Hepatic stellate cell (primary cell): ENCODE measurements around the gene ABAT.
A peak's percentile ranks its signal among the peaks of the same experiment; 100 is the strongest.
"Not testable (repeated sequence)": the region's sequence is repeated elsewhere in the genome, so short reads cannot be mapped to it uniquely, and the experiment has no call there.

ENCODE experiments used
- DNase-seq: peaks from one replicate; pipeline ENCODE4 v3.0.0; 2011; ENCODE audit warnings: low spot score

Gene ABAT

DNA sequence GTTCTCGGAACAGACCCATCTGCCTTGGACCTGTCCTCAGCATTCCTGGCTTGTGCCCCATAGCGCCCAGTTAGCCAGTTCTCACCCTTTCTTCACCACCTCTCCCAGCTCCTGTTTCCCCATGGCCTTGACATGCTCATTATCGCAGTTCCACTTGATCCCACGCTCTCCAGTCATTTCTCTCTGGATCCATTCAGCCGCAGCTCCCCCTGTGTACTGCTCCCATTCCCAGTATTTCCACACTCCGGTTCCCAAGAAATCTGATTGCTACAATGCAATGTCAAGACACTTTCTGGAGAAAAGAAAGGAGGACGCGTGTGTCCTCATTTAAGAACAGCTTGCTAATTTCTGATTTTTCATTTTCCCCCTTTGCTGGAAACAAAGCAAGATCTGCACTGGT, 67.7 kb downstream of the ABAT start:
- DNase-seq, result no peak

DNA sequence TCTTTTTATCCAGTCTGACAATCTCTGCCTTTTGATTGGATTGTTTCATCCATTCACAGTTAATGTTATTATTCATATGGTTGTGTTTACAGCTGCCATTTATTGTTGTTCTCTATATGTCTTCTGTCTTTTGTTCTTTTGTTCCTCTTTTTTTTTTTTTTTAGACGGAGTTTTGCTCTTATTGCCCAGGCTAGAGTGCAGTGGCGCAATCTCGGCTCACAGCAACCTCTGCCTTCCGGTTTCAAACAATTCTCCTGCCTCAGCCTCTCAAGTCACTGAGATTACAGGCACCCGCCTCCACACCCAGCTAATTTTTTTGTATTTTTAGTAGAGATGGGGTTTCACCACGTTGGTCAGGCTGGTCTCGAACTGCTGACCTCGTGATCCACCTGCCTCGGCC, 74.5 kb downstream of the ABAT start:
- DNase-seq, result not testable (repeated sequence)

DNA sequence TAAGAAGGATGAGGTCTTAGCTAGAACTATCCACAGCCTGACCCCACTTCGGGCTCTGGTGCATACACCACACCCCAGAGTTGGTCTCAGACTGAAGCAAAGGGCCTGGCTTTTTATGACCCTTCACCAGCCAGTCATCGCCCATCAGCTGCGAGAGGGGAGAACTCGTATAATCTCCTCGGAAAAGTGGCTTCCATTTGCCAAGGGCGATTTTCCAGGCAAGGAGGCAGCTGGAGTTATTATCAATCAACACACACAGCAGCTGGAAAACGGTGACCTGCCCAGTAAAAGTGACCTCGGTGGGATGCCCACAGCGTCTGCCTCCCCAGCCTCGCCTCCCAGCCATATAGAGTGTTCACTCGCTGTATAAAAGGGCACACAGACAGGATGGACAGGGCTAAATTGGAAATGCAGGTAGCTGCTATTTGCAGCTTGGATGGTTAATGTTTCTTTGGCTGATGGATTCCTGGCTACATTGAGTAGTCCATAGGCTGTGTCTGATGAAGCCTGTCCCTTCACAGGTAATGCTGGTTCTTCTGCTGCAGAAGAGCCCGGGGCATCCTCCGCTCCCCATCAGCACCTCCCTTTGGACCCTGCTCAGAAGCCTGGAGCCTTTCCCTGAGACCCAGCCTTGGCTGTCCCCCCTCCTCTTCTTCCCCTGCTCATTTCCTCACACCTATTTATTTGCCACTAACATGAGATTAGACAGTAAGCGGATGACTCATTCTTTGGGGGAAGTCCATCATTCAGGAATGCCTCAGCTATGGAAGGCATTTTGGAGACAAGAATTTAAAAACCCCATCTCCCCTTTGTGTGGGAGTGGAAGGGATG, 77.3 kb downstream of the ABAT start:
- DNase-seq, result peak; percentile 31

DNA sequence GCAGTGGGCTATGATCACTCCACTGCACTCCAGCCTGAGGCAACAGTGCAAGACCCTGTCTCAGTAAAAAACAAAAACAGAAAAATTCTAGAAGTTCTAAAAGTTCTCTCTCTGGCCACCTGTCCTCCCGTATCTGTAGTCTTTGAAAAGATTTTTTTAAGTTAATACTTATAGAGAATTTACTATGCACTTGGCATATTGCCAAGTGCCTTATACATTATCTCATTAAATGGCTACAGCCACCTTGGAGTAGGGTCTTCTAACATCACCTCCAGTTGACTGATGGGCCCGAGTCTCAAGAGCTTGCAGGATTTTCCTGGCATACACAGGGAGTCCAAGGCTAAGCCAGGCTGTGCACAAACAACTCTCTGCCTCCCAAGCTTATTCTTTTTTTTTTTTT, 78.3 kb downstream of the ABAT start:
- DNase-seq, result no peak

DNA sequence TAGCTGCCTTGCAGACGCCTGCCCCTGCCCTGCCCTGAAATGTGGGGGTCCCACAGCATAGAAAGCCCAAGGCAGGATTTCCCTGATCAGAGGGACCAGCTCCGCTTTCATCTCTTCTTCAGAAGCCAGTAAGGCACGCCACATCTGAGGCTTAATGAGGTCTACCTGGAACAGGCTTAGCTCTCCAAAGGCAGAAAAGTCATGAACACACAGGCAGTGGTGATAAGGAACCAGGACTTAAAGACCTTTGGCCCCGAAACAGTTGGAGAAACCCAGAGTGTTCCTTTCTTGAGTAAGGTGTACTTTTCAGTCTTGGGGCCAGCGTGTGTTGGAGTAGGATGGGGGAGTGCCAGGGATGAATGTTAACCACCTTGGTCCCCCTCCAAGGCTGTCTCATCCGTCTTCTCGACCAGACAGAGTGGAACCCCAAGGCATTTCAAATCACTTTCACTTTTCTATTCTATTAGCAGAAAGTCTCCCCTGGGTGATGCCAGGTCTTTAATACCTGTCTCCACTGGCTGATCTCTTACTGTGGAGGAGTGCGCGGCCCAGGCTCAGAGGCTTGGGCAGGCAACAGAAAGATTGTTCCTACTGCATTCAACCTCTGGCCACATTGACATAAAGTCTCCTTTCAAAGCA, 79.1 kb downstream of the ABAT start:
- DNase-seq, result no peak

DNA sequence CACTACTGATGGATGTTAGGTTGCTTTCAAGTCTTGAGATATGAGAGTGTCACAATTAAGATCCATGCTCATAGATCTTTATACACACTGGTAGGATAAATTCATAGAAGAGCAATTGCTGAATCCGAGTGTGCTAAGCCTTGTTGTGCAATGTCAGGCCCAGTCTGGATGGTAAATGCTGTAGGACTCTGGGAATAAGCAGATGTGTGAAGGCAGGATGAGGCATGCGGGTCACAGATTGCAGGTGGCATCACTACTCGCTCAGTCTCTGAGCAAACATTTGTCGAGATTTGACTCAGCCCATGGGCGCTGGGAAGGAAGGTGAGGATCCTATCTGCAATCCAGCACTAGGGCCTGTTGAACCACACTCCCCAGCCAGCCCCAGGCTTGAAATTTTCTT, 82.3 kb downstream of the ABAT start:
- no peak for DNase-seq

DNA sequence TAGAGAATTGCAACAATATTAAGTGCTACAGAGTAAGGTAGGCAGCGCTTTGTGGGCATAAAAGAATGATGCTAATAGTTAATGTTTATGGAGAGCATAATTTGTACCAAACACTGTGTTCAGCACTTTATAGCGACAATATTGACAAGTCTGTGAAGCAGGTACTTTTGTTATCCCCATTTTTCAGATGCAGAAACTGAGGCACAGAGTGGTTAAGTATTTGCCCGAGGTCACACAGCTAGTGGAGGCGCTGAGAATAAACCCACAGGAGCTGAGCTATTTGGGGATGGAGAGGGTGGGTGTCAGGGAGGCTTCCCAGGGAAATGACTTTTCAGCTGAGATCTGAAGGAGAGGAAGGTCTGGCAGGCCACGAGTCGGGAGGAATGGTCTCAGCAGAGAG, 83.6 kb downstream of the ABAT start:
- DNase-seq, result no peak

DNA sequence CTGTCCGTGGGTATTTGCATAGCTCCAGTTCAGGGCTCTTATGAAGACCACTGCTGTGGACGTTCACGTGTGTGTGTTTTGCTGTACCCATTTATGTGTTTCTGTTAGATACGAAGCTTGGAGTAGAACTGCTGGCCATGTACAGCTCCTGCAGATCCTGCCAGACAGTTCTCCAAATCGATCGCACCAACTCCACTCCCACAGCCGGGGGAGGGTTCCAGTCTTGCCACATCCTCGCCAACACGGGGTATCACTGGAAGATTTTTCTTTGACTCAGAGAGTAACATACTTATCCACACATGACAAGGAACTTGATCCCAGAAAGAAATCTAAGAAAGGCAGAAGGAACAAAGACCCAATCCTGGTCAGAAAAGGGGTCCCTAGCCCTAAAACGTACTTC, 85.6 kb downstream of the ABAT start:
- DNase-seq, result no peak

DNA sequence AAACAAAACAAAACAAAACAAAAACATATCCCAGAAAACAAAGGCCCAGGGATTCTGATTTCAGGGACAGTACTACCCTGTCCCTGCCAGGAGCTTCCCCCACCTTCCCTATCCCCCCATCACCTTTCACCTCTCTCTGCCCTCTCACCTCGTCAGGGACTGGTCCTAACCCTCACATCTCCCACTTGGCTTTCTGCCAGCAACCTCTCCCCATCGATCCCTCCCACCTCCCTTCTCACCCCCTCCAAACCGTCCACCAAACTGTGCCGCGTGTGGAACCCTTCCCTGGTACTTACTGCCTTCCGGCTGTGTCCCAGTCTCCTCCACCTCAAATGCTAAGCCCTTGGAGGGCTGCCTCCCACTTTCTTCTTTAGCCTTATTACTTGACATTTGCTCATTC, 86.7 kb downstream of the ABAT start:
- no peak for DNase-seq

DNA sequence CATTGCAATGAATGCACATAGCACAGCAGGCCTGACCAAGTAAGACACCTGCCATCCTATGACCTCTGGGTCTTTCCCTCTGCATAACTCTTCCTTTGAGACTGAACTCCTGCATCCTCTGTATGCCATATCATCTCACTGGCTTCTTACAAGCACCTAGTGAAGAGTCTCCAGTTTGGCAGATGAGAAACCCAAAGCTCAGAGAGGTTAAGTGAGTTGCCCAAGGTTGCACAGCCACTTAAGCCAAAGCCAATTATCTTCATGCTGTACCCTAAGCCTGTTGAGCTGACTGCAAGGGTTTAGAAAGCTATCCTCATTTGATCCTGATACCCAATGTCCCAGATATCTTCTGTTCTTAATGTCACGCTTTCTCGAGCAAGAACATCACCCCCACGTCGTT, 87.8 kb downstream of the ABAT start:
- no peak for DNase-seq

DNA sequence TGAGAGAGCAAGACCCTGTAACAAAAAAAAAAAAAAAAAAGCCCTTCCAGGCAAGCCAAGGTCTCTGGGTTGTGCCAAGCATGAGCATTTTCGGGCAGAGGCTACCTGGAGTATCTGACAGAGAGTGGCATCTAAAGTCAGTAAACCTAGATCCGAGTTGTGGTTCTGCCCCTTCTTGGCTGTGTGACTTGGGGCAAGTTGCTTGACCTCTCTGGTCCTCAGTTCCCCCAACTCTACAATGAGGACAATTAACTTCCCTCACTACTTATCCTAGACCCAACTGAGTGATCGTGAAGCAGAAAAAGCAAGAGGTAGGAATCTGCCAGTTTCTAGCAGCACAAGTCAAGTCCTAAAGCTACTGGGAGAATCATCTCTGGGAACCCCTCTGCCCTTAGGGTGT, 88.7 kb downstream of the ABAT start:
- no peak for DNase-seq

DNA sequence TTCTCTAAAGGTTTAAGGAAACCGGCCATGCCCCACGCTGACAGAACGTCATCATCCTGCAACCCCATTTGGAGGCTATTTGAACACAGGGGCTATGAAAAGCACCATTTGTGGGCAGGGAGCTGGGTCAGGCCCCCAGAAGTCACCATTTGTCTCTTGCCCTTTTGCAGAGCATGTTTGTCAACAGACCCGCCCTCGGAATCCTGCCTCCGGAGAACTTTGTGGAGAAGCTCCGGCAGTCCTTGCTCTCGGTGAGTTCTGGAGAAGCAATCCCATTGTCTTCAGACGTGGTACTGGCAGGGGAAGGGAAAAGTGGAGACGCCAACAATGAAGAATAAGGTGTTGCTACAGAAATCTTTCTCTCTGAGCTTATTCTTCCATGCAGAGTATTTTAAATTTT, 89.5 kb downstream of the ABAT start:
- no peak for DNase-seq

DNA sequence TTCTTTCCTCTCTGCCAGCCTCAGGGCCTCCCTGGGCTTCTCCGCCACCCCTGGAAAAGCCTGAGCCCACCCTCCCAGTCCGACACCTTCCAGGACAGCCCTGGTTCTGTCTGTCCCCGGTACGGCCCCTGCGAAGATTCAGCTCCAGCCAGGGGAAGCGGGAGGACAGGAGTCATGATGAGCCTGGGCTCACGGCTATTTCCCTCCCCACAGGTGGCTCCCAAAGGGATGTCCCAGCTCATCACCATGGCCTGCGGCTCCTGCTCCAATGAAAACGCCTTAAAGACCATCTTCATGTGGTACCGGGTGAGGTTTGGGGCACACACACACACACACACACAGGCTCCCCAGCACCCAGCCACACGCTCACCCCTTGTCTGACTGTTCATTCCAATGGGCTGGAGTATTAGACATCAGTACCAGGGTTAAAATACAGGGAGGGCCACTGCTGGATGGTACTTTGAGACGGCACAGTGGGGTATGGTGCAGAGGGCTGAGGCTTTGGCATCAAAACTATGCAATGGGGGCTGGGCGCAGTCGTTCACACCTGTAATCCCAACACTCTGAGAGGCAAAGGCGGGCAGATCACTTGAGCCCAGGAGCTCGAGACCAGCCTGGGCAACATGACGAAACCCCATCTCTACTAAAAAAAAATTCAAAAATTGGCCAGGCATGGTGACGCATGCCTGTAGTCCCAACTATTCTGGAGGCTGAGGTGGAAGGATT, 90.3 kb downstream of the ABAT start:
- DNase-seq, result no peak

DNA sequence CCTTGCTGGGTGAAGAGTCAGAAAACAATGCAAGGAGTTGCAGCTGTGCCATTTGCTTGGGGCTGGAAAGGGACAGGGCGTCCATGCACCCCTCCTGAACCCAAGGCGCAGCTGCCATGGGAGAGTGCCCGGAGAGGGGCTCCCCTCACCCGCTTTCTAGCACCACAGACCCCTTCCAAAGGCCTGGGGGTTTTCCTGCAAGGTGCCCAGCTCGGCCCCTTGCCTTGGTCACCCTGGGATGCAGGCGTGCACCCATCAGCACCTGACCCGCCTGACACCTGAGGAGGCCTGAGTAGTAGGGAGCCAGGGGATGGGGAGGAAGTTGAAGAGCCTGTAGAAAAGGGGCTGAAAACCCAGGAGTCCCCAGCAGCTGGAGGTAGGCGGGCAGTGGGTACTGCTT, 92.8 kb downstream of the ABAT start:
- DNase-seq, result no peak

DNA sequence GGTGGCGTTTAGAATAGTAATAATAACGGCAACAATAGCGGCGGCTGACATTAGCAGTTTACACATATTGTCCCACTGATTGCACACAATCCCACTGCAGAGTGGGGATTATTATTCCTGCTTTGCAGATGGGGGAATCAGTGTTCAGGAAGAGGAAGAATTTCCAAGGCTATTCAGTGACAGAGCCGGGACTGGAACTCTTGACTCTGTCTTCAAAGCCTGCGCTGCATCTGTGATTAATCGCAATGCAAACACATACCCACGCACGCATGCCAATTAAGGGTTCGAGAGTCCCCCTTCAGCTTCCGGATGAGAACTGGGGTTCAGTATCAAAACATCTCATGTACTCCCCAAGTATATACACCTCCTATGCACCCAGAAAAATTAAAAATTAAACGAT, 93.9 kb downstream of the ABAT start:
- no peak for DNase-seq

DNA sequence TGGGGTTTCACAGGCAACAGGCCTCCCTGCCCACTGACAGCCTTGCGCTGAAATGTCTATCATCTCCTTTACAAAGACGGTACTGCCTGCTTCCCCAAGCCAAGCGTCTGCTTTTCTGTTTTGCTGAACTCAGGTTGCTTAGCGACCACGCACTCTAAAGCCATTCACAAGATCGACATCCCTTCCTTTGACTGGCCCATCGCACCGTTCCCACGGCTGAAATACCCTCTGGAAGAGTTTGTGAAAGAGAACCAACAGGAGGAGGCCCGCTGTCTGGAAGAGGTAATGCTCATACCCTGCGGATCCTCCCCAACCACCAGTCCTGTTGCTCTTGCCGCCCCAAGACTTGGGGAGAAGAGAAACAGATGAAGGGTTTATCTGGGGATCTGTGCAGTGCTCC, 94.3 kb downstream of the ABAT start:
- DNase-seq, result no peak

DNA sequence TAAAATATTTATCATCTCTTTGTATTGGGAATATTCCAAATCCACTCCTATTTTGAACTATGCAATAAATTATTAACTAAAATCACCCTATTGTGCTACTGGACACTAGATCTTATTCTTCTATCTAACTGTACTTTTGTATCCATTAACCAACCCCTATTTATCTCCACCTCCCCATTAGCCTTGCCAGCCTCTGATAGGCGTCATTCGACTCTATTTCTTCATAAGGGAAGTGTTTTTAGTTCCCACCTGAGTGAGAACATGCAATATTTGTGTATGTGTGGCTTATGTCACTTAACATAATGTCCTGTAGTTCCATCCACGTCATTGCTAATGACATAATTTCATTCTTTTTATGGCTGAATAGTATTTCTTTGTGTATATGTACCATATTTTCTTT, 99.1 kb downstream of the ABAT start:
- DNase-seq, result no peak

DNA sequence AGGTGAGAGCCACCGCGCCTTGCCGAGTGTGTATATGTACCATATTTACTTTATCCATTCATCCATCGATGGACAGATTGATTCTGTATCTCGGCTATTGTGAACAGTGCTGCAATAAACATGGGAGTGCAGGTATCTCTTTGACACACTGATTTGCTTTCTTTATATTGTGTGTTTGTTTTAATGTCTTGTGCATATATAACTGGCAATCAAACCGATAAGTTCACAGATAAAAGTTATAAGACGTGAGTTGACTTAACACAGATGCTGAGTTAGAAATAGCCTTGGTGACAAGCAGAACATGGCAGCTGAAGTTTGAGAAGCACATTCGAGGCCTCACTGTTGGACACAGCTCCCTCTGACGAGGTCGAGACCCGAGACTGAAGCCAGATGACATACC, 99.8 kb downstream of the ABAT start:
- no peak for DNase-seq

DNA sequence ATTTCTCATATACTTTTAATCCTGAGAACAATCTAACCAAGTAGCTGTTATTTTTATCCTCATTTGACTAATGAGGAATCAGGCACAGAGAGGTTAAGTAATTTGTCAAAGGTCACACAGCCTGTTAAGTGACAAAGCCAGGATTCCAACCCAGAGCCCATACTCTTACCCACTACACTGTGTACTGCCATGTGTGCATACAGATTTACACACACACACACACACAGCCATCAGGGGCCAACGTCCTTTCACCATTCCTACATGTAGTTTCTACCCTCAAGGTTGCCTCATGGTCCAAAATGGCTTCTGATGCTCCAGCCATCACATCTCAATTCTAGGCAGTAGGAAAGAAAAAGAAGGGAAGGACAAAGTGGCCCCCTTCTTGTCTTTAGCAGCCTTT, 100.9 kb downstream of the ABAT start:
- no peak for DNase-seq

DNA sequence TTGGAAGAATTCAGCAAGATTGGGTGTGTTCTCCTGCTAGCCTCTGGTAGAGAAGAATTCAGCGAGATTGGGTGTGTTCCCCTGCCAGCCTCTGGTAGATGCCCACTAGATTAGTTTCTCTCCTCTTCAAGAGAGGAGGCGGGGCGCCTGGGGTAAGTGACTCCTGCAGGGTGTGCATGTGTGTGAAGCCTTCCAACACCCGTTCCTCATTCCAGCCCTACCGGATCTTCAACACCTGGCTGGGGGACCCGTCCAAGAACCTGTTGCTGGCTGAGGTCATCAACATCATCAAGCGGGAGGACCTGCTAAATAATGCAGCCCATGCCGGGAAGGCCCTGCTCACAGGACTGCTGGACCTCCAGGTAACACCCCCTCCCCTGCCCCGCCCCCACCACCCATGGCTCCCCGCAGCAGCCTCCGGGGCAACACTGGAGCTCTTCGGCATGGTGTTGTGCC, 101.7 kb downstream of the ABAT start:
- no peak for DNase-seq

DNA sequence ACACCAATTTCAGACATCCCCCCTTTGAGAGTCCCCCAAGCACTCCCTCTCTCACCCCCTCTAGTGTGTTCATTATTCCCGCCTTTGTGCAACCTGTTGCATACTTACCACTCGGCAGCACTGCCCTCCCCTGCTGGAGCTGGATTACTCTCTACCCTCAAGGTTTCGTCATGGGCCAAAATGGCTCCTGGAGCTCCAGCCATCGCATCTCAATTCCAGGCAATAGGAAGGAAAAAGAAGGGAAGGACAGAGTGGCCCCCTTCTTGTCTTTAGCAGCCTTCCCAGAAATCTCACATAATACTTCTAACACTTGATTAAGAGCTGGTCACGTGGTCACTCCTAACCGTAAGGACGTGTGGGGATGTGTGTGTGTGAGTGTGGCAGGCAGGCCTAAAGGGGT, 102.8 kb downstream of the ABAT start:
- DNase-seq, result no peak

DNA sequence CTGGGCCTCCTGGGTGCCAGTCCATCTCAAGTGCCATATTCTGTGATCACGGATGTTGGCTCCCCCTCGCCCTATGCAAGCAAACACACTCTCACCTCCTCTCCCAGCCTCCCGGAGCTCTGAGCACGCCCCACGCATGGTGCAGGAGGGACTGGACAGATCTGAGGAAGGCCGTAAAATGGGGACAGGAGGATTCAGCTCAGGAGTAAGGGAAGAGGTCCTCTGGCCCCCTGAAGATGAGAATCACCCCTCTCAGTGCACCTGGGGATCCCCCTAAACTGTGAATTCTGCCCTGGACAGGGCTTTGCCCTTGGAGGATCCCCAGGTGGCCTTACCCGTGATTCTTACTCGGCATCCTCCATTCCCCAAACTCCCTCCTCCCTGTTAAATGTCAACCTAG, 107.4 kb downstream of the ABAT start:
- no peak for DNase-seq

DNA sequence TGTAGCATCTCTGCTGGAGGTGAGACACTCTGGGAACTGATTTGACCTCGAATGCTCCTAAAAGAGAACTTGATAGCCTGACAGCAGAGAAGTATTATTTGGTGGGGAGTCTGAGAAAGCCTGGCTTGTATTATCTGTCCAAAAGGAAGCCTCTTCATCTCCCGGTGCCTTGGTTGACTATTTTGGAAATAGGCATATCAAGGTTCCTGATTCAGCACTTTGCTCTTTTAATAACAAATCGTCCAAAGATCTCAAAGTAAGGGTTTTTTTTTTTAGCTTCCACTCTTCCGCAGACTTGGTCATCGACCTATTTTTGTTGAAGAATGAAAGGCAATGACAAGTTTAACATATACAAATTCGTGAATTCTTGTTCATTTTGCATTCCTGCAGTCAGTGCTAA, 108.3 kb downstream of the ABAT start:
- DNase-seq, result no peak
